Tibial nerve (tissue), 3 donors: Measurements from ENCODE around the gene MT1F.

Source experiments
- POLR2A ChIP-seq, 2 donors: fragments of 450-650 bp; IDR thresholded peaks; one replicate each; pipeline ENCODE4 v1.6.1; 2017; ENCODE audit warnings: antibody characterized with exemption in 2 of 2, mild to moderate bottlenecking in 2 of 2, moderate library complexity in 2 of 2
- TF ChIP-seq, protein P1 (sequence below), 5 experiments: fragments of 200-600 bp in 3 of 5; fragments of 450-650 bp in 2 of 5; sonication (generic) in 3 of 5; IDR thresholded peaks; one replicate each; pipeline ENCODE4 v1.5.1; 2016 to 2019; ENCODE audit warnings: antibody characterized with exemption in 5 of 5, mild to moderate bottlenecking in 3 of 5, moderate library complexity in 2 of 5

GRCh38 chr16:56614549-56614991 lies 43.2 kb upstream of the MT1F start:
- TF ChIP-seq, protein P1, sequence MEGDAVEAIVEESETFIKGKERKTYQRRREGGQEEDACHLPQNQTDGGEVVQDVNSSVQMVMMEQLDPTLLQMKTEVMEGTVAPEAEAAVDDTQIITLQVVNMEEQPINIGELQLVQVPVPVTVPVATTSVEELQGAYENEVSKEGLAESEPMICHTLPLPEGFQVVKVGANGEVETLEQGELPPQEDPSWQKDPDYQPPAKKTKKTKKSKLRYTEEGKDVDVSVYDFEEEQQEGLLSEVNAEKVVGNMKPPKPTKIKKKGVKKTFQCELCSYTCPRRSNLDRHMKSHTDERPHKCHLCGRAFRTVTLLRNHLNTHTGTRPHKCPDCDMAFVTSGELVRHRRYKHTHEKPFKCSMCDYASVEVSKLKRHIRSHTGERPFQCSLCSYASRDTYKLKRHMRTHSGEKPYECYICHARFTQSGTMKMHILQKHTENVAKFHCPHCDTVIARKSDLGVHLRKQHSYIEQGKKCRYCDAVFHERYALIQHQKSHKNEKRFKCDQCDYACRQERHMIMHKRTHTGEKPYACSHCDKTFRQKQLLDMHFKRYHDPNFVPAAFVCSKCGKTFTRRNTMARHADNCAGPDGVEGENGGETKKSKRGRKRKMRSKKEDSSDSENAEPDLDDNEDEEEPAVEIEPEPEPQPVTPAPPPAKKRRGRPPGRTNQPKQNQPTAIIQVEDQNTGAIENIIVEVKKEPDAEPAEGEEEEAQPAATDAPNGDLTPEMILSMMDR (IDR thresholded peaks at IDR 0.05), result no peak
- no peak for TF ChIP-seq POLR2A (IDR thresholded peaks at IDR 0.05)
